HEK293 (cell line): ENCODE data around the gene MGAT2.
A peak's percentile ranks its signal among the peaks of the same experiment; 100 is the strongest.

Experiments
- CTCF ChIA-PET: fragments of 350-600 bp; formaldehyde crosslinking; extraction: SDS; loops from one replicate; lab custom pipeline; 2021; ENCODE audit warnings: antibody characterized with exemption; lab: Yijun Ruan, JAX
- POLR2A ChIA-PET: fragments of 300-600 bp; formaldehyde crosslinking; extraction: SDS; loops from one replicate; lab custom pipeline; 2020; ENCODE audit warnings: antibody characterized with exemption, inconsistent platforms; lab: Yijun Ruan, JAX
- H3K27ac ChIP-seq: fragments of 200-500 bp; sonication (Bioruptor generic); 2 replicates; pipeline ENCODE4 v1.5.1; 2014; ENCODE audit warnings: low read depth, low read length, control low read depth, inconsistent platforms; ENCODE audit errors: extremely low read depth
- H3K36me3 ChIP-seq, 2 experiments: fragments of 200-500 bp in 1 of 2; sonication (Bioruptor generic) in 1 of 2; 1 replicate in 1 of 2; 2 replicates in 1 of 2; pipeline ENCODE4 v1.5.1; 2014 to 2017; ENCODE audit warnings: inconsistent platforms in 2 of 2, low read length in 2 of 2; ENCODE audit not compliant: control insufficient read depth in 2 of 2, insufficient read depth in 1 of 2
- H3K4me1 ChIP-seq: fragments of 200-500 bp; sonication (Bioruptor generic); 2 replicates; pipeline ENCODE4 v1.5.1; 2014; ENCODE audit warnings: mild to moderate bottlenecking, low read length, inconsistent platforms; ENCODE audit not compliant: control insufficient read depth, insufficient read depth
- H3K4me3 ChIP-seq: 2 replicates; pipeline ENCODE4 v1.5.1; 2011; ENCODE audit warnings: low read depth, mild to moderate bottlenecking, control low read depth, low read length, moderate library complexity
- H3K9me3 ChIP-seq: fragments of 200-500 bp; sonication (Bioruptor generic); 2 replicates; pipeline ENCODE4 v1.5.1; 2014; ENCODE audit warnings: low read depth, low read length, inconsistent platforms; ENCODE audit not compliant: control insufficient read depth, insufficient read depth
- BCL11A ChIP-seq: fragments of 450-650 bp; formaldehyde crosslinking; IDR thresholded peaks from 2 replicates; pipeline ENCODE4 v1.5.1; 2016; ENCODE audit warnings: low read depth, missing biosample characterization, missing genetic modification characterization
- PRDM1 ChIP-seq: fragments of 450-650 bp; formaldehyde crosslinking; IDR thresholded peaks from 2 replicates; pipeline ENCODE4; 2016; ENCODE audit warnings: missing biosample characterization, missing genetic modification characterization
- ZBTB17 ChIP-seq: fragments of 450-650 bp; formaldehyde crosslinking; IDR thresholded peaks from 2 replicates; pipeline ENCODE4 v1.5.1; 2016; ENCODE audit warnings: missing biosample characterization, missing genetic modification characterization
- ZNF10 ChIP-seq: fragments of 450-650 bp; formaldehyde crosslinking; IDR thresholded peaks from 2 replicates; pipeline ENCODE4 v1.5.1; 2017; ENCODE audit warnings: missing biosample characterization, missing genetic modification characterization
- ZNF132 ChIP-seq: fragments of 450-650 bp; formaldehyde crosslinking; IDR thresholded peaks from 2 replicates; pipeline ENCODE4 v1.5.1; 2017; ENCODE audit warnings: missing biosample characterization, missing genetic modification characterization, borderline replicate concordance
- ZNF169 ChIP-seq: fragments of 450-650 bp; formaldehyde crosslinking; IDR thresholded peaks from 2 replicates; pipeline ENCODE4 v1.5.1; 2016; ENCODE audit warnings: missing biosample characterization, missing genetic modification characterization
- ZNF221 ChIP-seq: fragments of 450-650 bp; formaldehyde crosslinking; IDR thresholded peaks from 2 replicates; pipeline ENCODE4 v1.5.1; 2017; ENCODE audit warnings: missing biosample characterization, missing genetic modification characterization, borderline replicate concordance
- ZNF248 ChIP-seq: fragments of 450-650 bp; formaldehyde crosslinking; IDR thresholded peaks from 2 replicates; pipeline ENCODE4 v1.5.1; 2017; ENCODE audit warnings: missing biosample characterization, missing genetic modification characterization
- ZNF404 ChIP-seq: fragments of 450-650 bp; formaldehyde crosslinking; IDR thresholded peaks from 2 replicates; pipeline ENCODE4 v1.5.1; 2017; ENCODE audit warnings: missing biosample characterization, missing genetic modification characterization
- ZNF48 ChIP-seq: fragments of 450-650 bp; formaldehyde crosslinking; IDR thresholded peaks from 2 replicates; pipeline ENCODE4 v1.5.1; 2016; ENCODE audit warnings: missing biosample characterization, missing genetic modification characterization
- ZSCAN30 ChIP-seq: fragments of 450-650 bp; IDR thresholded peaks from 2 replicates; pipeline ENCODE4 v1.5.1; 2018; ENCODE audit warnings: missing biosample characterization, mild to moderate bottlenecking, missing genetic modification characterization, moderate library complexity
- TF ChIP-seq, protein P1 (sequence below): fragments of 450-650 bp; IDR thresholded peaks from 2 replicates; pipeline ENCODE4 v1.5.1; 2018; ENCODE audit warnings: missing biosample characterization, mild to moderate bottlenecking, missing genetic modification characterization
- TF ChIP-seq, protein P2 (sequence below): fragments of 450-650 bp; formaldehyde crosslinking; IDR thresholded peaks from 2 replicates; pipeline ENCODE4 v1.5.1; 2017; ENCODE audit warnings: missing biosample characterization, missing genetic modification characterization
- TF ChIP-seq, protein P3 (sequence below): fragments of 450-650 bp; formaldehyde crosslinking; IDR thresholded peaks from 2 replicates; pipeline ENCODE4 v1.5.1; 2017; ENCODE audit warnings: missing biosample characterization, missing genetic modification characterization

The MGAT2 gene

GRCh38 chr14:49621114-49621881, 699 bp downstream of the MGAT2 start (continued):
- TF ChIP-seq, protein P1, sequence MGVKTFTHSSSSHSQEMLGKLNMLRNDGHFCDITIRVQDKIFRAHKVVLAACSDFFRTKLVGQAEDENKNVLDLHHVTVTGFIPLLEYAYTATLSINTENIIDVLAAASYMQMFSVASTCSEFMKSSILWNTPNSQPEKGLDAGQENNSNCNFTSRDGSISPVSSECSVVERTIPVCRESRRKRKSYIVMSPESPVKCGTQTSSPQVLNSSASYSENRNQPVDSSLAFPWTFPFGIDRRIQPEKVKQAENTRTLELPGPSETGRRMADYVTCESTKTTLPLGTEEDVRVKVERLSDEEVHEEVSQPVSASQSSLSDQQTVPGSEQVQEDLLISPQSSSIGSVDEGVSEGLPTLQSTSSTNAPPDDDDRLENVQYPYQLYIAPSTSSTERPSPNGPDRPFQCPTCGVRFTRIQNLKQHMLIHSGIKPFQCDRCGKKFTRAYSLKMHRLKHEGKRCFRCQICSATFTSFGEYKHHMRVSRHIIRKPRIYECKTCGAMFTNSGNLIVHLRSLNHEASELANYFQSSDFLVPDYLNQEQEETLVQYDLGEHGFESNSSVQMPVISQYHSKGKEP (tag by site-specific recombination) = no peak
- TF ChIP-seq ZNF221 (tag by site-specific recombination) = no peak

GRCh38 chr14:49622022-49622607, 1.5 kb downstream of the MGAT2 start:
- Histone ChIP-seq H3K4me3 (peak overlapping the region; percentile 87), H3K36me3 (peaks cover 22 to 40% of the 10 kb centered on the region in 2 experiments), H3K9me3 (no peaks in the 10 kb centered on the region), H3K27ac (no peak overlapping the region), H3K4me1 (no peaks in the 10 kb centered on the region)
- ChIA-PET CTCF (interaction anchor here (0.9 to 2.5 kb wide), 3 partner anchors 9 to 146 kb away, joined by 3 to 10 read pairs (median 3); partner anchors contain the start of genes DNAAF2 and KLHDC2), POLR2A (interaction anchor here (1.0 to 3.0 kb wide), 8 partner anchors 10 to 240 kb away, joined by 3 to 44 read pairs (median 20); partner anchors contain the start of genes DNAAF2, KLHDC2, LRR1 and RPS29)
- TF ChIP-seq ZSCAN30 (tag by site-specific recombination) (no peak), PRDM1 (peak; percentile 54; the same call in 1 of the 2 replicates), BCL11A (tag by site-specific recombination) (no peak), ZBTB17 (tag by site-specific recombination) (peak; percentile 80), ZNF10 (tag by site-specific recombination) (no peak), ZNF48 (tag by site-specific recombination) (no peak), ZNF248 (tag by site-specific recombination) (no peak), ZNF132 (no peak)
- TF ChIP-seq, protein P2, sequence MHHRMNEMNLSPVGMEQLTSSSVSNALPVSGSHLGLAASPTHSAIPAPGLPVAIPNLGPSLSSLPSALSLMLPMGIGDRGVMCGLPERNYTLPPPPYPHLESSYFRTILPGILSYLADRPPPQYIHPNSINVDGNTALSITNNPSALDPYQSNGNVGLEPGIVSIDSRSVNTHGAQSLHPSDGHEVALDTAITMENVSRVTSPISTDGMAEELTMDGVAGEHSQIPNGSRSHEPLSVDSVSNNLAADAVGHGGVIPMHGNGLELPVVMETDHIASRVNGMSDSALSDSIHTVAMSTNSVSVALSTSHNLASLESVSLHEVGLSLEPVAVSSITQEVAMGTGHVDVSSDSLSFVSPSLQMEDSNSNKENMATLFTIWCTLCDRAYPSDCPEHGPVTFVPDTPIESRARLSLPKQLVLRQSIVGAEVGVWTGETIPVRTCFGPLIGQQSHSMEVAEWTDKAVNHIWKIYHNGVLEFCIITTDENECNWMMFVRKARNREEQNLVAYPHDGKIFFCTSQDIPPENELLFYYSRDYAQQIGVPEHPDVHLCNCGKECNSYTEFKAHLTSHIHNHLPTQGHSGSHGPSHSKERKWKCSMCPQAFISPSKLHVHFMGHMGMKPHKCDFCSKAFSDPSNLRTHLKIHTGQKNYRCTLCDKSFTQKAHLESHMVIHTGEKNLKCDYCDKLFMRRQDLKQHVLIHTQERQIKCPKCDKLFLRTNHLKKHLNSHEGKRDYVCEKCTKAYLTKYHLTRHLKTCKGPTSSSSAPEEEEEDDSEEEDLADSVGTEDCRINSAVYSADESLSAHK (tag by site-specific recombination) = no peak

DNA sequence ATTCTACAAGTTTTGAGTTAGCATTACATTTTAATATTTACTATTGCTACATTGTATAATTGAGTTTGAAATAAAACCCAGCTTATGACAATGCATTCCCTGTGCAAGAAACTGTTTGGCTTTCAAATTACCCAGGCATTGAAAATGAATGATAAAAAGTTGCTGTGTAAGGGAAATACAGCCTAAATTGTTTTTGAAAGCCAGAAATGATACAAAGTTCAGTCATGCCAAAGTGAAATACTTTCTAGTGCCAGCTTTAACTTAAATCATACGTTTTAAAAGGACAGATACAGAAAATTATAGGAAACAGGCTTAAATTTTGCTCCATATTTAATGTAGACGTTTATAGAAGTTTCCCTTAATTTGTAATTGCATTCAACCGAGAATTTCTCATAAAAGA, 2.8 kb downstream of the MGAT2 start:
- TF ChIP-seq ZNF169 (tag by site-specific recombination) = no peak
- TF ChIP-seq, protein P3, sequence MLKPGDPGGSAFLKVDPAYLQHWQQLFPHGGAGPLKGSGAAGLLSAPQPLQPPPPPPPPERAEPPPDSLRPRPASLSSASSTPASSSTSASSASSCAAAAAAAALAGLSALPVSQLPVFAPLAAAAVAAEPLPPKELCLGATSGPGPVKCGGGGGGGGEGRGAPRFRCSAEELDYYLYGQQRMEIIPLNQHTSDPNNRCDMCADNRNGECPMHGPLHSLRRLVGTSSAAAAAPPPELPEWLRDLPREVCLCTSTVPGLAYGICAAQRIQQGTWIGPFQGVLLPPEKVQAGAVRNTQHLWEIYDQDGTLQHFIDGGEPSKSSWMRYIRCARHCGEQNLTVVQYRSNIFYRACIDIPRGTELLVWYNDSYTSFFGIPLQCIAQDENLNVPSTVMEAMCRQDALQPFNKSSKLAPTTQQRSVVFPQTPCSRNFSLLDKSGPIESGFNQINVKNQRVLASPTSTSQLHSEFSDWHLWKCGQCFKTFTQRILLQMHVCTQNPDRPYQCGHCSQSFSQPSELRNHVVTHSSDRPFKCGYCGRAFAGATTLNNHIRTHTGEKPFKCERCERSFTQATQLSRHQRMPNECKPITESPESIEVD (tag by site-specific recombination) = peak; percentile 55
- TF ChIP-seq ZNF404 = no peak
- TF ChIP-seq, all 188 proteins: peak for 1
- POLR2A ChIA-PET = interaction anchor here (3.0 kb wide), 1 partner anchor 11 kb away, joined by 18 read pairs; no protein-coding TSS in a partner anchor
- no peaks in the 10 kb centered on the region for H3K9me3 ChIP-seq
- CTCF ChIA-PET = interaction anchor here (1.6 kb wide), 1 partner anchor 36 kb away, joined by 6 read pairs; no protein-coding TSS in a partner anchor
- peak overlapping the region; percentile 21 for H3K4me3 ChIP-seq
- H3K36me3 ChIP-seq = peaks cover 20 to 31% of the 10 kb centered on the region in 2 experiments
- no peaks in the 10 kb centered on the region for H3K4me1 ChIP-seq
- no peak overlapping the region for H3K27ac ChIP-seq
